Subcutaneous adipose tissue (tissue), 4 donors: ENCODE data around the gene CELF4. TPM values are rescaled to one million over a fixed set of nuclear protein-coding genes. Genes with fewer than 3 reads are reported as not detected.

Source experiments
- CTCF ChIP-seq: fragments of 450-650 bp; IDR thresholded peaks from one replicate; pipeline ENCODE4 v1.5.1; 2016; ENCODE audit warnings: low read depth, mild to moderate bottlenecking, control low read depth, antibody characterized with exemption, moderate library complexity
- total RNA-seq, 4 donors: library from RNA; depleted of rRNA; stranded (reverse); fragments of >200 nt; gene quantifications; one replicate each; pipeline ENCODE4 v1.1.0, GENCODE V29; 2016

Gene CELF4
- total RNA-seq, 4 donors from 2014 or later = not detected

DNA sequence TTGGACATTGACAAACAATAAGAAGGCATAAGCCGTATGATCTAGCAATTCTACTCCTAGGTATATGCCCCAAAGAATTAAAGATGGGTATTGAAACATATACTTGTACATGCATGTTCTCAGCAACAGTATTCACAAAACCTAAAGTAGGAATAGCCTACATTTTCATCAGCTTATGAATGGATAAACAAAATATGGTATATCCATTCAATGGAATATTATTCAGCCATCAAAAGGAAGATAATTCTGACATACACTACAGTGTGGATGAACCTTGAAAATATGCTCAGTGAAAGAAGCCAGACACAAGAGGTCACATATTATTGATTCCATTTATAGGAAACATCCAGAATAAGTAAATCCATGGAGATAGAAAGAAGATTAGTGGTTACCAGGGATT is 56.0 kb downstream of the CELF4 start:
- no peak for TF ChIP-seq CTCF

GRCh38 chr18:37508207-37508606 is 57.4 kb downstream of the CELF4 start:
- no peak for TF ChIP-seq CTCF

GRCh38 chr18:37507239-37507638 is 58.4 kb downstream of the CELF4 start:
- TF ChIP-seq CTCF = no peak

- TF ChIP-seq CTCF = no peak
Measured at GRCh38 chr18:37506001-37506400, 59.6 kb downstream of the CELF4 start.

DNA sequence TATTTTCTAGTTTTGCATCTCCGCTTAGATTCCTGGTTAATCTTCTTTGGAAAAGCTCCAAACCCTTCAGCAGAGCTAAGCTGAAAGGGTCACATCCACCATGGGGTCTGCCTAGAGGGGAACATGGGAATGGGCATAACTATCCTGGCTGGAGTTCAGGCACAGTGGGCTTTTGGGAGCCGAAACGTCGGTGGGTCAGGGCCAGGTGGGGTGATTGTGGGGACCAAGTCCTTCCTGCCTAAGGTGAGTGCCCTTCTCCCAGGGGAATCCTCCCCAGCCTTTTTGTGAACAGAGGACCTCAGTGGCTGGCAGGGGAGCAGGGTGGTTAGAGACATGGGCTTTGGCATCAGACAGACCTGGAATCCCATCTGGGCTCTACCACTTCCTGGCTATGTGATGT is 60.3 kb downstream of the CELF4 start:
- TF ChIP-seq CTCF = no peak

- no peak for TF ChIP-seq CTCF
Measured at GRCh38 chr18:37502601-37503000, 63.0 kb downstream of the CELF4 start.

DNA sequence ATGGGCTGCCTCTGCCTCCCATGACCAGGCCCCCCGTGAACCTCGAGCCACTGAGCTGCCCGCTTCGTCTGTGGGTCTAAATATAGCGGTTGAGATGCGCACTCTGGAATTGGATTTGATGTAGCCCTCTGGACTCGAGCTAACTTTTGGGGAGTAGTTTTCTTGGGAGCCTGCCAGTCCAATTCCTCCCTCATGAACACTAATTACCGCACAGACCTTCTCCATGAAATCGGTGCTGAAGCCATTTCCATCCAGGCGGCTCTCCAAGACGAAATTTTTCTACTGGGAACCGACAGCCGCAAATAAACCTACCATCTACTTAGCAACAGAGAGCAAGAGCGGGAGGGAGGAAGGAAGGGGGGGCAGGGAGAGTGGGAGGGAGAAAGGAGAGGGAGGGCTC is 63.6 kb downstream of the CELF4 start:
- TF ChIP-seq CTCF = no peak

DNA sequence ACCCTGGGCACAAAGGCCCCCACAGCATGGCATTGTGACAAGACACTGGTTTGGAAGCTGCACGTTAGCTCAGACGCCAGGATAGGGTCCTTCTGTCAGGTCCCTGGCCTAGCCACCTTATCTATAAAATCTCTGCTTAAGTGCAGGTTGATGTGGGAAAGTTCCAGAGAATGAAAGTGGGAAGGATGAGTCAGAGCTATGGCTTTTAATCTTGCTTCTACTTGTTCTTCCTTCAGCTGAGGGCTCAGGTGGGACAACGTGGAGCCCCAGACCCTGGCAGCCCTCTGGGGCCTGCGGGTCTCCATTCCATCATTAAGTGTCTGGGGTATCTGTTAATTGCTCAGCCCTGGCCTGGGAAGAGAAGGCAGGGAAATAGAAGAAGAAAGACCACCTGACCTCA is 64.5 kb downstream of the CELF4 start:
- no peak for TF ChIP-seq CTCF
